Hematopoietic multipotent progenitor cell treated with erythropoietin and hydrocortisone succinate and interleukin-3 and kit ligand, for 8 days (in vitro differentiated cells): ENCODE results near the gene DNAI2.

ENCODE experiments used
- DNase-seq: peaks from one replicate; pipeline ENCODE4 v3.0.0-alpha.2; 2015

Gene DNAI2, protein sequence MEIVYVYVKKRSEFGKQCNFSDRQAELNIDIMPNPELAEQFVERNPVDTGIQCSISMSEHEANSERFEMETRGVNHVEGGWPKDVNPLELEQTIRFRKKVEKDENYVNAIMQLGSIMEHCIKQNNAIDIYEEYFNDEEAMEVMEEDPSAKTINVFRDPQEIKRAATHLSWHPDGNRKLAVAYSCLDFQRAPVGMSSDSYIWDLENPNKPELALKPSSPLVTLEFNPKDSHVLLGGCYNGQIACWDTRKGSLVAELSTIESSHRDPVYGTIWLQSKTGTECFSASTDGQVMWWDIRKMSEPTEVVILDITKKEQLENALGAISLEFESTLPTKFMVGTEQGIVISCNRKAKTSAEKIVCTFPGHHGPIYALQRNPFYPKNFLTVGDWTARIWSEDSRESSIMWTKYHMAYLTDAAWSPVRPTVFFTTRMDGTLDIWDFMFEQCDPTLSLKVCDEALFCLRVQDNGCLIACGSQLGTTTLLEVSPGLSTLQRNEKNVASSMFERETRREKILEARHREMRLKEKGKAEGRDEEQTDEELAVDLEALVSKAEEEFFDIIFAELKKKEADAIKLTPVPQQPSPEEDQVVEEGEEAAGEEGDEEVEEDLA

DNA sequence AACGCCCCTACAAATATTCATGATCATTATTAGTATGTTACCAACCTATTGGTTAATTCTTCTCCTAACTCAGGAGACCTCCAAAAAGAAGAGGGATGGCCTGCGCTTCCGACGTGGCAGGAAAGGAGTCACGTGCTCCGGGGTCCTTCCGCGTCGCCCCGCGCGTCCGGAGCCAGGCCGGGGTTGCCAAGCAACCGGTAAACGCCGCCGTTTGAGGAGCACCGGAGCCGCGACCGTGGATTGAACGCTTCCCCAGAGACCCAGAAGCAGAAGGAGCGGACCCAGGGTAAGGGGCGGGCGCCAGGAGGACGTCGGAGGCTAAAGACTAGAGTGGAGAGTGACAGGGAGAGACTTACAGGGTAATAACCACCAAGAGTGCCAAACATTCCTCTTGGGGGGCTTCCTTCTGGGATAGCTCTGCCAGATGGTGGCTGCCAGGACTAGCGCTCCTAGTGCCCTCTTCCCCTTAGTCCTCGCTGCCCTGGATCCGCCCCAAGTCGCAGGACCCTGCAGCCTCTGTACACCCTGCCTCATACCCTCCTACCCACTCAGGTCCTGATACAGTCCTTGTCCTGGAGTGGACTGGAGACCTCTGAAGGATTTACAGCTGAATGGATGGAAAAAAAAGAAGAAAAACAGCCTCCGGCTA lies at the start of gene DNAI2:
TSS of gene DNAI2 (plus strand) at position 175 of the 649 bp plus-strand sequence. CDS start 7,584 bp downstream, outside the sequence.
- DNase-seq = no peak

DNA sequence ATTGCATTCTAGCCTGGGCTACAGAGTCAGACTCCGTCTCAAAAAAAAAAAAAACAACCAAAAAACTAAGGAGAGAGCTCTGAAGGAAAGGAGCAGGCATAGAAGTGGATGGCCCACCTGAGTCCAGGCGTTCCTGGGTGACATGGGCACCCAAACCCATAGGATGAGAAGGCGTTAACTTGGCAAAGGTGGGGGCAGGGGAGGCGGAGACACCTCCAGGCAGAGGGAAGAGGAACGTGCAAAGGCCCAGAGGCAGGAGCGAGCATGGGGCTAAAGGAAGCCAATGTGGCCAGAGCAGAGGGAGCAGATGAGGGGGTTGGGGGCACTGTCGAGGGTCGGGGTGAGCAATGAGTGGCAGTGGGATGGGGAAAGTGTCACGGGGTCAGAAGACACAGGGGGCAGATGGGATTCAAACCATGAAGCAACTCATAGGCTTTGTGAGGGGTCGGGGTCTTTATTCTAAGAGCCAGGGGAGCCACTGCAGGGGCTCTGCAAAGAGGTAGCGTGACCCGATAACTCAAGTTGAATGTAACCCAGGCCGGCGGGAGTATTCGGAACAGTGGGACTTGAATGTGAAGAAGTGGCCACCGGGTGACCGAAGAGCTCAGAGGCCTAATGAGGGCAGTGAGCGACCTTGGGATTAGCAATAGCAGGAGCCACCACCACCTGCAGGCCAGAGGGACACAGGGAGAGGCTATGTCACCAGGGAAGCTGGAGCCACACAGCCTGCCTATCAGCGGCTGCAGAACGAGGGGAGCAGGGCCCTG lies 48.9 kb upstream of the DNAI2 start:
- no peak for DNase-seq

DNA sequence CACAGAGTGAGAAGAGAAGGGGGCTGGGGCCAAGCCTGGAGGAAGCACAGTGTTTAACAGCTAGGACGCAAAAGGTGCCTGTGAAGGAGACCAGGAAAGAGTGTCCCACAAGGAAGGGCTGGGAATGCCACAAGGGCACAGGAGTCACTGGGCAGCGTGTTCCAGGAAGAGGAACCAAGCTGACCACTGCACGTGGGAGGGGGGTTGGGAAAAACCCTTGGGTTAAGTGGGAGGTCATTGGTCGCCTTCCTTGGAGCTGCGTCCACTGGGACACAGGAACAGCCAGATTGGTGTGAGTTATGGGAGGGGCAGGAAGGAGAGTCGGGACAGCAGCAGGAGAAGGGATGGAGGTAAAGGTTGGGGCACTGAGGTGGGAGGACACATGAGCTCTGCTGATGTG lies 47.8 kb upstream of the DNAI2 start:
- no peak for DNase-seq

DNA sequence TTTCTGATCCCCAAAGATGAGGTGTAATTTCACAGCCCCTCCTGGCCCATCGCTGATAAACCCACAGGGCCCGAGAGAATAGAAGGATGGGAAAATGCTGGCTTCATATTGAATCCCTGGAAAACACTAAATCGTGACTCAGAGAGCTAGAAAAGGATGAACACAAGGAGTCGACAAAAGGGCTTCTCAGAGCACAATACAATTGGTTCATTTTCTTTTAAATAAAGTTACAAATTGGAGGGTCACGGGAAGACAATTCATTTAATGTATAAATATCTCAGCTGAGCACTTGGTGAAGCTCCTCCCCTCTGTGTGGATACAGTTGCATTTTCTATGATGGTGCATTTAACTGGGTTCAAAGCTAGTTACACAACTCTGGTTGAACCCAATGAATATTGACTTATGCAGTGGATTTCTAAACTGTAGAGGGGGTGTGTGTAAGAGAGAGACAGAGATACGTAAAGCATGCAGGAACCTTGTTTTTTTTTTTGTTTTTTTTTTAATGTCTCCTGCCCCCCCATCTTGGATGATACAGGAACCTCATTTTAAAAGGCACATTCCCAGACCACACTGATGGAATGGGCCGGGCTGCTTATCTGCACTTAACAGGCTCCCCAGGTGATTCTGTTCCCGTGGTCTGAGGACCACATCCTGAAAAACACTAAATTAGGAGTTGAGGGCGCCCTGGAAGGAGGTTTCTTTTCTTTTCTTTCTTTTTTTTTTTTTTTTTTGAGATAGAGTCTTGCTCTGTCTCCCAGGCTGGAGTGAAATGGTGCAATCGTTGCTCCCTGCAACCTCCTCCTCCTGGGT lies 46.6 kb upstream of the DNAI2 start:
- DNase-seq = no peak

DNA sequence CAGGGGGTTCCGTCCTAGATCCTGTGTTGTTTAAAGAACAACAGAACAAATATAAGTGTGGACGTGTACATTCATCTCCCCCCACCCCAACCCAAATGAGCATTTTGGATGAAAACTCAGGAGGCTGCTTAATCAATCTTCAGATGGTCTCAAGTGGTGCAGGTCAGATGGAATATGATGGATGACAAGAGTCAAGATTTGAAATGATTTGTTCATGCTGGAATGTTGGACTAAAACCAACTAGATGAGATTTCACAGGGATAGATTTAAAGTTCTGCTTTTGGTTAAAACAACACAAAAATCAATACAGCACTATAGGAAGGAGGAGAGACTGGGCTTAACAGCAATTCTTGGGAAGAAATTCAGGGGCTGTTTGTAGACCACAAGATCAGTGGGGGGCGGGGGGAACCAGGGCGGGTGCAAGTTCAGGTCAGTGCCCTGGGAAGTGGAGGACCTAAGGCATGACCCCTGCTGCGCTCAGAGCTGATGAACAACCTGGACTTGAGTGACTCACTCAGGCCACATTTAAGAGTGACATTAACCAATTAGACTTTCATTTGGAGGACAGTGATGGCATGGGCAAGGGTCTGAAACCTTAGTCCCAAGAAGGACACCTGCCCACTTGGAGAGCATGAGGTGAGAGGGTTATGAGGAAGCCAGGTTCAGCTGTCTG lies 45.6 kb upstream of the DNAI2 start:
- no peak for DNase-seq

DNA sequence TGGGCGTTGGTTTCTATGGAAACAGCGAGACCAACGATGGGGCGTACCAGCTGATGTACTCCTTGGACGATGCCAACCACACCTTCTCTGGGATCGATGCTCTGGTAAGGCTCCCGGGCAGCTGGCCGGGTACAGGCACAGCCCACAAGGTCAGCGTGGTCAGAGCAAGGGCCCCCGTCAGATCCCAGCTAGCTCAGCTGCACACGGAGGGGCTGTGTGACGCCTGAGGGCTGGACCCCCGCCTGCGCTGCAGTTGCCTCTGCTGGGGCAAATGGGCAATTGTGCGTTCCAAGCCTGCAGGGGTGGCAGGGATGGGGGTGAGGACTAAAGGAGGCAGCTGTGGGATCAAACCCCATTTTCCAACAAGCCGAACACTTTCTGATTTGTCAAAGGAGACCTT lies 43.1 kb upstream of the DNAI2 start:
- no peak for DNase-seq

DNA sequence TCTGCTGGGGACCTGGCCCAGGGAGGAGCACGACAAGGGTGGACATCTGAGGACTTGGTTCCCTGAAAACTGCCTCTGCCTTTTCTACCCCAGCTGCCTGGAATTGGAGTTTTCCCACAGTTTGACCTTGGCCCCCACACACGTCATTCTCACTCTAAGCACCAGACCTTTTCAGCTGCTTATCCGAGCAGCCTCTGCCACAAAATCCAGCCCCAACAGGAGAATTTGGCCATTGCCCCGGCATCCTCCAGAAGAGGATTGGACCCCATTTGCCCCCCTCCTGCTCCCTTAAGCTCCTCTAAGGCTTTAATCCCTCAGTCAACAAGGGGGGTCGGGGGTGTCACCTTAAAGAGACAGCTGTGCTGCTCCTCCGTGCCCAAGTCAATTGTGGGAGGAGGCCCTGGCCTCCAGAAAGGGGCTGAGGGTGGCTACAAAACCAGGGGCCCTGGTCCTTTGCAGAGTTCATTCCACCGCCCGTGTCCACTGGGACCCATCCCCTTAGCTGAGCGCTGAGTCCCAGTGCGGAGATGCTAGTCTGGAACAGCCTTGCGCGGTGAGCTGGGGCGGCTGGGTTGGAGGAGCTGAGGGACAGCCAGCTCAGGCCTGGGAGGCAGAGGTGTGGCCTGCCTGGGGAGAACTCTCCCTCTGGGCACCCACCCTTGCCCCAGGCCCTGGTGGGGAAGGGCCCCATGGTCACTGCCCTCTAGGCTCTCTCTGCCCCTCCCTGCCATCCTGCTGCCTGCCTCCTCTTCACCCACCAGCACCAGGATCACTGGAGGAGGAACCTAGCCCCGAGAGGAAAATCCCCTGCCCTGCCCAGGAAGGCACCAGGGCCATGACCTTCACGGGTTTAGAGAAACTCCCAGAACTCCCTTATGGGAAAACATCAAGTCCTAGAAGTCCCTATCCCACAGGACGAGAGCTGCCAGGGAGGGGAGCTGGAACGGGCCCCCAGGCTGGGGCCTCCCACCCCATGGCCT lies 41.8 kb upstream of the DNAI2 start:
- no peak for DNase-seq

DNA sequence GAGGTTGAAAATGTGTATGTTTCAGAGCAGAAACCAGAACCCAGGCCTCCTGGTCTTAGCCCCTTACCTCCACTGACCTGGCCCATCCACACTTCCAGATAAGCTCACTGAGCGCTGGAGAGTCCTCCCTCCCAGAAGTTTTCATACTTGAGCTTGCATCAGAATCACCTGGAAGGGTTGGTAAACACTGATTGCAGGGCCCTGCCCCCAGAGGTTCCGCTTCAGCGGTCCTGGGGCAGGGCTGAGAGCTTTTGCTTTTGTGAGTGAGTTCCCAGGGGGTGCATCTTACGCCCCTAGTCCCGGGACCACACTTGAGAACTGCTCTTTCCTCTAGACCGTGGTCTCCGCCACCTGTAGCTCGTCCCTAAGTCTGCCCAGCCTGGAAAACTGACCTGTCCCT lies 40.1 kb upstream of the DNAI2 start:
- DNase-seq = no peak

DNA sequence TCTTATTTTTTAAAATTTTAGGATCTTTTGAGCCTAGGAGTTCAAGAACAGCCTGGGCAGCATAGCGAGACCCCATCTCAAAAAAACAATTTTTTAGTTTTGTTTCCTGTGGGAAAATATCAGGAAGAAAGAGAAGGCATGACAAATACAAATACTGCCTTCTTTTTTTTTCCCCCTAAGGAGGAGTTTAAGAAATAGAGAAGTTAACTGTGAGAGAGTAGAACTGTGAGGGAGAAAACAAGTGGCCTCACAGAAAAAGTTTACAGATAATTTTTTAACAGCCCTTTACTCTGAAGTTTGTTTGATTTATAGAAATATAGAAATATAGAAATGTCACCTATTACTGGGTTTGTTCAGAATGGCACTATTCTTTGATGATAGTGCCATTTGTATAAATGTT lies 39.5 kb upstream of the DNAI2 start:
- no peak for DNase-seq

DNA sequence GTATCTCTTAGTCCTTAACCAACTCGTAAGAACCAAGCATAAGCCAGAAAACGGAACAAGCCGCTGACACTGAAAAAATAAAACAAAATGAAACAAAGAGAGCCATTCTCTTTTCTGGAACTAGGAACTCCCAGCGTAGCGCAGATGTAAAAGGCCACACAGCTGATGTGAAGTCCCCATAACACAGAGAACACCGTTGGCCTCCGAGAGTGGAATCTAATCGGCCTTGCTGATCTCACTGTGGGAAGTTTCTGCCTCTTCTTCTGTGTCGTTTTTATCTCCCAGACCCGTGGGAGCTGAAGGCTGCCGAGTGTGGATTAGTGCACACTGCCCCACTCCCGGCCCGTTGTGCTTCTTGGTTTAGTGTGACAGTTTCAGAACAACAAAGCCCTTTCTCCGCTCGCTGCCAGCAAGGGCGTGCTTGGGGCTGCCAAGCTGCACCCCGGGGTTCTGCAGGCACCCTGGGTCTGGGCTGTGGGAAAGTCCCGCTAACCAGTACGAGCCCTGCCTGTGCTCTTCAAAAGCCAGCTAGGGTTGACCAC lies 38.9 kb upstream of the DNAI2 start:
- peak; percentile 13 for DNase-seq

DNA sequence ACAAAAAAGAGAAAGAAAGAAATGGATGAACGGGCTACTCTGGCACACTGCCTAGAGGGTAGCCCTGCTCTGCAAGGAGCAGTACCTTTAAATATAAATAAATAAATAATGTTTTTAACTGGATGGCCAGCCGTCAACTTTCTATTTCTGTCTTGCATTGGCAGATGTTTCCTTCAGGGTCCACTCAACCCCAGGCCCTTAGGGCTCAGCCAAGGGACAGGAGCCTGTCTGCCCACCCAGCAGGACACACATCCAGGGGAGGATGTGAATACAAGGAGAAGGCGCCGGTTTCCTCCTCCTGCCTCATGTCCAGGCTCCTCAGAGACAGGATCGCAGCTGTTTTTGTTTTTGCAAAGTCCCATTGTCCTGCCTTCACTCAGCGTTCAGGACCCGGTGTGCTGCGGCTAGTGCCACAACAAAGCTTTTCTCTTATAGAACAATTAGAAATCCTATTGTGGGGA lies 38.1 kb upstream of the DNAI2 start:
- DNase-seq = no peak

DNA sequence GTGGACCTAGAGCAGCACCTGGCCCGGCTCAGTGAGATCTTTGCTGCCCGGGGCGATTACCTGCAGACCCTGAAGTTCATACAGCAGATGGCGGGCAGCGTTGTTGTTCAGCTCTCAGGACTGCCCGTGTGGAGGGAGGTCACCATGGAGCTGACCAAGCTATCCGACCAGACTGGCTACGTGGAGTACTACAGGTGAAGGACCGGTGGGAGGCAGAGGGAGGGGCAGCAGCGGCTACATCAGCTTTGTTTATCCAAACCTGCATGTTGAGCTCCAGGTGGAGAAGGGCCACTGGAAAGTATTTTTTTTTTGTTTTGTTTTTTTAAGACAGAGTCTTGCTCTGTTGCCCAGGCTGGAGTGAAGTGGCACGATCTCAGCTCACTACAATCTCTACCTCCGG lies 36.7 kb upstream of the DNAI2 start:
- no peak for DNase-seq

DNA sequence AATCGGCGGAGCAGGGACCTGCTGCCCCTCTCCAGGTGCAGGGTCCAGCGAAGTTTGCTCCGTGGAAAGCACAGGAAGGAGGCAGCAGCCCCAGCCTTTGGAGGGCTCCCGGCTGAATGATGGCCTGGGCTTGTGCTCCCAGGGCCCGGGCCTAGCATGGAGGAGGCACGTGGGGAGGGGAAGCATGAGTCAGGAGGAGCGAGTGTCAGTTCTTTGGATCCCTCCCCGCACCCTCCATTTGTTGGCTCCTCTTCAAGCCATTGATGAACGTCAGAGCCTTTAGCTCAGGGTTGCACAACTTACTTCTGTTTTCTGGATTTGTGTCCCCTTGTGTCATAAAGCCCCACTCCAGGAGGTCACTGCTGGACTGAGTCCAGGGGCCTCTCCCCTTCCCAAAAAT lies 34.9 kb upstream of the DNAI2 start:
- no peak for DNase-seq

DNA sequence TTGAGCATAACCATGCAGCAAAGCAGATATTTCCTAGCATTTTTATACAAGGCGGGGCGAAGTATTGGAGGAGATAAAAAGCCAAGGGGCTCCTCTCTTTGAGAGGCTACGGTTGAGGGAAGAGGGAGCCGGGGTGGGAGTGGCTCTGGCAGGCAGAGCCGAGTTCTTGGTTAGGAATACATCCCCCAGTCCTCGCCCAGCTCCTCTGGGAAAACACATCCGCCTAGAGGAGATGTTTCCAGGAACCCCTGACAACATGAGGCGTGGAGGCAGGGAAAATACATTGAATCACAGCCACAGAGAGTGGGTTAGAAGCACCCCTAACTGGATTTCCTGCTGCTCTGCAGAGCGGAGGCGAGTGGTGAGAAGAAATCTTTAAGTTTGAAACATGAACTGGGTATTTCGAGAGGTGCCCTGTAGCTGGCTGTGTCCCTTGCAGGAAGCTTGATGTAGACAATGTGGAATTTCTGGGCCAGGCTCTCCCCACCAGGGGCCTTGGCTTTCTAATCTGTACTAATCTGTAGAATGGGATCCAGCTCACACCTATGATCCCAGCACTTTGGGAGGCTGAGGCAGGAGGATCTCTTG lies 33.3 kb upstream of the DNAI2 start:
- DNase-seq = no peak

DNA sequence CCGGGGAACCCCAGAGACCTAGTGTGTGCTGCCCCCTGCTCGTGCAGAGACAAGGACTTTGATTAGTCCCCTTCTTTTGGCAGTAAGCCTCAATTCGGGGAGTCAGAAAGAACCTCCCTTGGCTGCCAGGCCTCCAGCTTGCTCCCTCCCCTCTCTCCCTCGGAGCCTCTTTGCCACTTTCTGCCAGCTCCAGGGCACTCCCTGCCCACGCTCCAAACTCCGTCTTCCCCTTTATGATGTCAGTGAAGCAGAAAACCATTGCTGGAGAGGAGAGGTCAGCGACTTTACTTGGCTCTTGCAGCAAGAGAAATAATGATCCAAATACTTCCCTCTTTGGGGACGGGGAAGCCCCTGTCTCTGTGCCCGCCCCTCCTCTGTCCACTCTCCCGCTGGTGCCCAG lies 32.6 kb upstream of the DNAI2 start:
- no peak for DNase-seq

DNA sequence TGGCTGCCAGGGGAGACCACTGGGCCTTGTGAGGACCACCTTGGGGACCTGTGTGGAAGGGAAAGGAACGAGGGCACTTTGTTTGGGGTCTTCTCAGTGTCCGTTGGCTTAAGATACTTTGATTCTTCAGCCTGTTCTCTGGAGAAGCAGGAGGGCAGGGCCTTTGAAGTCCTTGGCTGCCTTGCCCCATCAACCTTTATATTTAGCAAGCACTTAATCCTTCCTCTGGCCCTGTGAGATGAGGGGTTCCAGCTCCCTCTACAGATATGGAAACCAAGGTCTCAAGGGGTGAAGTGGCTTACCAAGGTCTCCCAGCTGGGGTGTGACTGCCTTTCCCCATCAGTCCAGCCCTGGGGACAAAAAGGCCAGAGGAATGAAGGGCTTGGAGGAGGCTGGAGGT lies 32.2 kb upstream of the DNAI2 start:
- DNase-seq = no peak

DNA sequence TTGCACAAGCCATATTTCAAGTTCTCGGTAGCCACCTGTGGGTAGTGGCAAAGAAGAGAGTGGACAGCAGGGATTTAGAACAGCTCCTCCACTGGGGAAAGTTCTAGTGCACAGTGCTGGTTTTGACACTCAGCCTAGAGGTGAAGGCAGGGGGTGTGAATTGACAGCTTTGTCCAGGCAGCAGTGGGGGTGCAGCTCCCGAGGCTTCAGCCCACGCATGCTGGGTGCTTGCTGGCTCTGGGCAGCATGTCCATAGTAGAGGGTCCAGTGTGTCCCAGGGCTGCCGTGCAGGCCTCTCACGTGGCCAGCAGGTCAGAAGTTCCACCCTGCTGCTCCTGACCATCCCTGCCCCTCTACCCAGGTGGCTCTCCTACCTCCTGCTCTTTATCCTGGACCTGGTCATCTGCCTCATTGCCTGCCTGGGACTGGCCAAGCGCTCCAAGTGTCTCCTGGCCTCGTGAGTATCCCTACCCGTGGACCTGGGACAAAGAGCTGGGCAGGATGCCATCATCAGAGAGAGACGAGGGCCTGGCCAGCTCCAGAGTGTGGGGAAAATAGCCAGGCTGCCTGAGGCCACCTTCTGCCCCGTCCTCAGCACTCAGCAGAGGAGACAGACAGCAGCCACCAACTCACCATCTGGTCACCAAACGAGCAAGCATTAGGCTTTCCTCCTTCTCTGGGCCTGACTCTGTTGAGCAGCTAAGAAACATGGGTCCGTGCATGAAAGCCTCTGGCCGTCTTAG lies 30.9 kb upstream of the DNAI2 start:
- no peak for DNase-seq

DNA sequence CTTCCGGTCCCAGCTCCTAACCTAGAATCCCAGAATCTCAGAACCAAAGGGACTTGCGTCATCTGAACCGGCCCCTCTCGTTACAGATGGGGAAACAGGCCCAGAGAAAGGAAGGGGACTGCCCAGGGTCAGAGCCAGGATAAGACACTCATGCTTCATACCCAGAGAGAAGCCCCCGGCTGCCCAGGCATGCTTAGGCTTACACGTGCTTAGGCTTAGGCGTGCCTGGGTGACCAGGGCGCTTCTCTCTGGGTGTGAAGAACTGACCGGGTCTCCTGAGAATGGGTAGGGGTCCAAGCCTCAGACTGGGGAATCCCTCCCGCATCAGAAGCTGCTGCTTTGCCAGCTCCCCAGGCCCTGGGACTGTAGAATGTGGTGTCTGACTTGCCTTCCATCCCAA lies 29.9 kb upstream of the DNAI2 start:
- no peak for DNase-seq

DNA sequence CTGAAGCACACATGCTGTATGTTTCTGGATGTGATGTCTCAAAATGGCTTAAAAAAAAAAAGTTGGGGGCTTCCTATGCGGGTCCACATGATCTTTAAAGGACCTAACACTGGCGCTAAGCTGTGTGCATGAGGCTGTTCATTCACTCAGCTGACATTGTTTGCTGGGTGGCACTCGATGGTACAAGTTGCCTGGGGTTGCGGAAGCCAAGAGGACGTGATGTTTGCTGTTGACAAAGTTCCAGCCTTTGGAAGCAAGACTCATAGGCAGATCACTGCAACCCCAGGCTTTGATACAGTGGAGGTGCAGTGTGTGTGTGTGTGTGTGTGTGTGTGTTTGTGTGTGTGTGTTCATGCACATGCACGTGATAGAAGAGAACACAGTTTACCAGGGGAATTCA lies 29.5 kb upstream of the DNAI2 start:
- DNase-seq = no peak
